HEK293T (cell line): ENCODE data around the gene PGR.

Source experiments
- ARNT ChIP-seq: fragments of 450-650 bp; IDR thresholded peaks from 2 replicates; pipeline ENCODE4 v1.6.1; 2017; ENCODE audit warnings: mild to moderate bottlenecking
- BHLHE40 ChIP-seq: fragments of 450-650 bp; IDR thresholded peaks from 2 replicates; pipeline ENCODE4 v1.6.1; 2016; ENCODE audit warnings: mild to moderate bottlenecking, moderate library complexity, borderline replicate concordance
- ELF4 ChIP-seq: fragments of 450-650 bp; IDR thresholded peaks from 2 replicates; pipeline ENCODE4 v1.6.1; 2017; ENCODE audit warnings: antibody characterized with exemption
- FOXA1 ChIP-seq: fragments of 450-650 bp; IDR thresholded peaks from 2 replicates; pipeline ENCODE4 v1.6.1; 2016; ENCODE audit warnings: mild to moderate bottlenecking
- FOXK2 ChIP-seq: fragments of 450-650 bp; IDR thresholded peaks from 2 replicates; pipeline ENCODE4 v1.6.1; 2016; ENCODE audit warnings: mild to moderate bottlenecking
- FOXM1 ChIP-seq: fragments of 450-650 bp; IDR thresholded peaks from 2 replicates; pipeline ENCODE4 v1.6.1; 2017; ENCODE audit warnings: mild to moderate bottlenecking, borderline replicate concordance
- HDGF ChIP-seq: fragments of 450-650 bp; IDR thresholded peaks from 2 replicates; pipeline ENCODE4 v1.6.1; 2017; ENCODE audit warnings: antibody characterized with exemption, borderline replicate concordance
- L3MBTL2 ChIP-seq: fragments of 450-650 bp; conservative IDR thresholded peaks from 2 replicates; pipeline ENCODE4 v1.6.1; 2016; ENCODE audit warnings: mild to moderate bottlenecking
- NFRKB ChIP-seq: fragments of 450-650 bp; IDR thresholded peaks from 2 replicates; pipeline ENCODE4 v1.6.1; 2016; ENCODE audit warnings: mild to moderate bottlenecking, moderate library complexity
- SP1 ChIP-seq: fragments of 450-650 bp; IDR thresholded peaks from 2 replicates; pipeline ENCODE4 v1.6.1; 2017
- SUZ12 ChIP-seq: fragments of 450-650 bp; IDR thresholded peaks from 2 replicates; pipeline ENCODE4 v1.6.1; 2016; ENCODE audit warnings: mild to moderate bottlenecking
- TARDBP ChIP-seq: fragments of 450-650 bp; IDR thresholded peaks from 2 replicates; pipeline ENCODE4 v1.6.1; 2016
- ZNF384 ChIP-seq: fragments of 450-650 bp; IDR thresholded peaks from 2 replicates; pipeline ENCODE4 v1.6.1; 2016
- TF ChIP-seq, protein P1 (sequence below): fragments of 450-650 bp; IDR thresholded peaks from 2 replicates; pipeline ENCODE4 v1.6.1; 2016

DNA sequence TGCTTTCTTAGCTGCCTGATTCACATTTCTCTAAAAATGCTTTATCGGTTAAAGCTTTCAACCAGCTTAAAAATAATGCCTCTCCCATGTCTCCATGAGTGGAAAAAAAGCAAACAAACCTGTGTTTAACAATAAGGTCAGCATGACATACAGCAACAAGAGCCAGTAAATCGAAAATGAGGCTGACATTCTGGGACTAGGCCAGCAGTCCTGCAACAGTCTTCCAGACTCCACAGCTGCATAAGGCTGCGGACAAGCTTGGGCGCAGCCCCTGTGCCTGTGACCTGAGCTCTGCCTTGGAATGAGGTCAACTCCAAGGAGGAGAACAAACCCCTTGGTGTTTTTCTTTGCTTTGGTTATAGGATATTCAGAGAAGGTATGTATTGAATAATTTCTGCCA lies 95.5 kb downstream of the PGR start:
- no peak for TF ChIP-seq FOXK2
- TF ChIP-seq HDGF = no peak
- TF ChIP-seq SP1 = no peak
- TF ChIP-seq ELF4 = no peak
- TF ChIP-seq BHLHE40 = no peak
- no peak for TF ChIP-seq ARNT
- TF ChIP-seq FOXA1 = no peak
- TF ChIP-seq SUZ12 = no peak
- TF ChIP-seq L3MBTL2 = no peak
- TF ChIP-seq NFRKB = no peak
- no peak for TF ChIP-seq ZNF384
- TF ChIP-seq, protein P1, sequence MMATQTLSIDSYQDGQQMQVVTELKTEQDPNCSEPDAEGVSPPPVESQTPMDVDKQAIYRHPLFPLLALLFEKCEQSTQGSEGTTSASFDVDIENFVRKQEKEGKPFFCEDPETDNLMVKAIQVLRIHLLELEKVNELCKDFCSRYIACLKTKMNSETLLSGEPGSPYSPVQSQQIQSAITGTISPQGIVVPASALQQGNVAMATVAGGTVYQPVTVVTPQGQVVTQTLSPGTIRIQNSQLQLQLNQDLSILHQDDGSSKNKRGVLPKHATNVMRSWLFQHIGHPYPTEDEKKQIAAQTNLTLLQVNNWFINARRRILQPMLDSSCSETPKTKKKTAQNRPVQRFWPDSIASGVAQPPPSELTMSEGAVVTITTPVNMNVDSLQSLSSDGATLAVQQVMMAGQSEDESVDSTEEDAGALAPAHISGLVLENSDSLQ = no peak
- TF ChIP-seq FOXM1 = no peak
- TF ChIP-seq TARDBP = no peak
